ENCODE measurements around the gene R3HDM2.

DNA sequence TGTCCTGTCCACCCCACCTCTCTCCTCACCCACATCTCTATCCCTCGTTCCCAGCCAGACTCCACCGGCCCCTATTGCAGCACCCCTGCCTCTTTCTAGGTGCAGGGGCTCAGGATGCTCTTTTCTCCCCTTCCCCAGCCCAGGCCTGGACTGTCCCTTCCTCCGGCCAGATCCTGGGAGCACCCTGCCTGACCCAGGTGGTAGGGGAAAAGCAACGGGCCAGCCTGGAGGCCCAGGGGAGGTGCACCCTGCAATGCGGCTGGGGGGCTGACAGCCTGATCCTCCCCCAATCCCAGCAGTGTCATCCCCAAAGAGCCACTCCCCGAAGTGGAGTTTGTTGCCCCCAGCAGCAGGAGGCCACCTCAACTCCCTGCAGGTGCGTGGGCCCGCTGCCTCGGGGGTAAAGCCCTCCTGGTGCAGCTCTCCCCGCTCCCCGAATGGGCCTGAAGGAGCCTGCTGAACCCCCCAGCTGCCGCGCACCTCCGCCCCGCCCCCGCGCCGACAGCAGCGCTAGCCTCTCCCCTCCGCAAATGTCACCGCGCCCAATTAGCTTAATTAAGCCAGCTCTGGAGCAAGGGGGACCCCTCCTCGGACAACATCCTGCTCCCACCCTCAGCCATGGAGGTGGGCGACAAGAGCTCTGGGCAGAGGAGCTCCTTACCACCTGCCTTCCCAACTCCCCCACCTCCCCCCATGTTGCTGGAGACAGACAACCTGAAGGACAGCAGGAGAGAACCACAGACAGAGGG lies 209.5 kb downstream of the R3HDM2 start:
- TF ChIP-seq, protein P1, sequence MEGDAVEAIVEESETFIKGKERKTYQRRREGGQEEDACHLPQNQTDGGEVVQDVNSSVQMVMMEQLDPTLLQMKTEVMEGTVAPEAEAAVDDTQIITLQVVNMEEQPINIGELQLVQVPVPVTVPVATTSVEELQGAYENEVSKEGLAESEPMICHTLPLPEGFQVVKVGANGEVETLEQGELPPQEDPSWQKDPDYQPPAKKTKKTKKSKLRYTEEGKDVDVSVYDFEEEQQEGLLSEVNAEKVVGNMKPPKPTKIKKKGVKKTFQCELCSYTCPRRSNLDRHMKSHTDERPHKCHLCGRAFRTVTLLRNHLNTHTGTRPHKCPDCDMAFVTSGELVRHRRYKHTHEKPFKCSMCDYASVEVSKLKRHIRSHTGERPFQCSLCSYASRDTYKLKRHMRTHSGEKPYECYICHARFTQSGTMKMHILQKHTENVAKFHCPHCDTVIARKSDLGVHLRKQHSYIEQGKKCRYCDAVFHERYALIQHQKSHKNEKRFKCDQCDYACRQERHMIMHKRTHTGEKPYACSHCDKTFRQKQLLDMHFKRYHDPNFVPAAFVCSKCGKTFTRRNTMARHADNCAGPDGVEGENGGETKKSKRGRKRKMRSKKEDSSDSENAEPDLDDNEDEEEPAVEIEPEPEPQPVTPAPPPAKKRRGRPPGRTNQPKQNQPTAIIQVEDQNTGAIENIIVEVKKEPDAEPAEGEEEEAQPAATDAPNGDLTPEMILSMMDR (IDR thresholded peaks at IDR 0.05; ENCODE audit: poor library complexity): no peak
- TF ChIP-seq EZH2 (IDR thresholded peaks at IDR 0.05; ENCODE audit: borderline replicate concordance) (peak; percentile 54), EZH2phosphoT487 (IDR thresholded peaks at IDR 0.05; ENCODE audit: low read depth, severe bottlenecking, unreplicated experiment) (peak; percentile 73)
